Kidney epithelial cell (primary cell): ENCODE results near the gene ABITRAM. TPM values are rescaled to one million over a fixed set of nuclear protein-coding genes. Genes with fewer than 3 reads are reported as not detected.
"Not testable (repeated sequence)": the region's sequence is repeated elsewhere in the genome, so short reads cannot be mapped to it uniquely, and the experiment has no call there.

Experiments used
- DNase-seq: peaks from one replicate; pipeline ENCODE4 v3.0.0-alpha.2; 2010; ENCODE audit warnings: low read depth
- H3K27me3 ChIP-seq: 2 replicates; pipeline ENCODE4 v1.6.0; 2011; ENCODE audit warnings: low read length; ENCODE audit not compliant: control insufficient read depth, insufficient read depth
- H3K36me3 ChIP-seq: 2 replicates; pipeline ENCODE4 v1.5.1; 2011; ENCODE audit warnings: low read length; ENCODE audit not compliant: control insufficient read depth, insufficient read depth
- H3K4me3 ChIP-seq: 2 replicates; pipeline ENCODE4 v1.5.1; 2011; ENCODE audit warnings: low read depth, mild to moderate bottlenecking, control low read depth, low read length
- total RNA-seq: library from RNA; depleted of rRNA; stranded (reverse); fragments of >200 nt; gene quantifications from 2 replicates; pipeline ENCODE4 v1.2.3, GENCODE V29; 2015
- TF ChIP-seq, protein P1 (sequence below): IDR thresholded peaks from 2 replicates; pipeline ENCODE4 v1.5.1; 2011; ENCODE audit warnings: mild to moderate bottlenecking, moderate library complexity, low read length, control low read depth, inconsistent platforms; ENCODE audit not compliant: insufficient read depth, poor library complexity, severe bottlenecking

The ABITRAM gene
- total RNA-seq, 1 donor from 2014 or later, result 10.6 TPM

DNA sequence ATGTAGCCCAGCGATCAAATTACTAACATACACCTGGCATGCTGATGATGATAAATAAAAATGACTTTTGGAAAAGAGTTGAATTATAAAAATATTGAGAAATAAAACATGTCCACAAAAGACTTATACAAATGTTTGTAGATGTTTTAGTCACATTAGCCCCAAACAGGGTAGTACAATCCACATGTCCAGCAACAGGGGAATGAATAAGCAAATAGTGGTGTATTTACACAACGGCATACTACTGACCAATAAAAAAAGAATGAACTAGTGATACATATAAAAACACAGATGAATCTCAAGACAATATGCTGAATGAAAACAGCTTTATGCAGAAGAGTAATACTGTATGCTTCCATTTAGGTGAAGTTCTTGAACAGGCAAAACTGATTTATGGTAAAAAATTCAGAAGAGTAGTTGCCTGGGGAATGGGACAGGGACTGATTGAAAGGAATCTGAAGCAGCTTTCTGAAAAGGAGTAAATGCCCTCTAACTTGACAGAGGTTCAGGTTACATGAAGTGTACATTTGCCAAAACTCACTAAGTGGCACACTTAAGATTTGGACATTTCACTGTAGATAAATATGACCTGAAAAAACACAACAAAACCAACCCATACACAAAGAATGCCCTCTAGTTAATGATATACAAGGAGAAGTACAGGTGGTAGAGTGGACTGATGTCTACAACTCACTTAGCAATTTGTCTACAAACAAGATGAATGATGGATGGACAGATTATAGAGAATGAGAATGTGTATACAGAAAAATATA is 36.7 kb upstream of the ABITRAM start:
- no peaks in the 10 kb centered on the region for H3K27me3 ChIP-seq
- no peak overlapping the region for H3K4me3 ChIP-seq
- TF ChIP-seq, protein P1, sequence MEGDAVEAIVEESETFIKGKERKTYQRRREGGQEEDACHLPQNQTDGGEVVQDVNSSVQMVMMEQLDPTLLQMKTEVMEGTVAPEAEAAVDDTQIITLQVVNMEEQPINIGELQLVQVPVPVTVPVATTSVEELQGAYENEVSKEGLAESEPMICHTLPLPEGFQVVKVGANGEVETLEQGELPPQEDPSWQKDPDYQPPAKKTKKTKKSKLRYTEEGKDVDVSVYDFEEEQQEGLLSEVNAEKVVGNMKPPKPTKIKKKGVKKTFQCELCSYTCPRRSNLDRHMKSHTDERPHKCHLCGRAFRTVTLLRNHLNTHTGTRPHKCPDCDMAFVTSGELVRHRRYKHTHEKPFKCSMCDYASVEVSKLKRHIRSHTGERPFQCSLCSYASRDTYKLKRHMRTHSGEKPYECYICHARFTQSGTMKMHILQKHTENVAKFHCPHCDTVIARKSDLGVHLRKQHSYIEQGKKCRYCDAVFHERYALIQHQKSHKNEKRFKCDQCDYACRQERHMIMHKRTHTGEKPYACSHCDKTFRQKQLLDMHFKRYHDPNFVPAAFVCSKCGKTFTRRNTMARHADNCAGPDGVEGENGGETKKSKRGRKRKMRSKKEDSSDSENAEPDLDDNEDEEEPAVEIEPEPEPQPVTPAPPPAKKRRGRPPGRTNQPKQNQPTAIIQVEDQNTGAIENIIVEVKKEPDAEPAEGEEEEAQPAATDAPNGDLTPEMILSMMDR, result no peak
- no peaks in the 10 kb centered on the region for H3K36me3 ChIP-seq
- DNase-seq, result no peak

DNA sequence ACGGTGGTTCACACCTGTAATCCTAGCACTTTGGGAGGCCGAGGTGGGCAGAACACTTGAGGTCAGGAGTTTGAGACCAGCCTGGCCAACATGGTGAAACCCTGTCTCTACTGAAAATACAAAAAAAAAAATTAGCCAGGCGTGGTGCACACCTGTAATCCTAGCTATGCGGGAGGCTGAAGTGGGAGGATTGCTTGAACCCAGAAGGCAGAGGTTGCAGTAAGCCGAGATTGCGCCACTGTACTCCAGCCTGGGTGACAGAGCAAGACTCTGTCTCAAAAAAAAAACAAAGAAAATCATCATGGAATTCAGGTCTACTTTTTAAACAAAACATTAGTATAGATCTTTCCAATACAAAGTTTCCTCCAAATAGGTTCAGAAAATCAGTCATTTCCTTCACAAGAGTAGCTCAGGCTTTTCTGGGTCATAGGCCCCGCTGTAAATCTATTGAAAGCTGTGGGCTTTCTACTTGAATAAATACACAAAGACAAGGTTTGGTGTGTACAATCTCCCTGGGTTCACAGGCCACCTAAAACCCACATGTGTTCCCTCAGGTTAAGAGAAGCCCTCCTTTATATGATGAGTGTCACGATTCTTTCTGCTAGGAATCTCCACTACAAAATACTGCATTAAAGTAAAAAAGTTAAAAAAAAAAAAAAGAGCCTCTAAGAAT is 35.0 kb upstream of the ABITRAM start:
- H3K27me3 ChIP-seq, H3K36me3 ChIP-seq, DNase-seq, H3K4me3 ChIP-seq: not testable (repeated sequence)

DNA sequence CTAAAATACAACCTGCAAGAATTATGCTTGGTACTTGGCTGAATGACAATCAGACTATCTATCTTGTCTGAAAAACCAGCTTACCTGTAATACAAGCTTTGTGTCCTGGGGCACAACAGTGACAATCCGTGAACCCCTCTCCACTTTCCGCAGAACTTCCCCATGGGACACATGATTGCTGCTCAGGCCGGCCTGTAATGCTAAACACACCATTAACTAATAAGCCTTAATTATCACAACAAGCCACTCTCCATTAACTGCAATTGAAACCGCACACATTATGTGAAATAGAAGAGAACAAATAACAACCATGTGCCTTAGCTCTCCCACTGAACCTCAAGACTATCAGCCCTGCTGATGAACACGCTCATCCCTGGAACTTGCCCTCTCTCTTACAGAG is 34.0 kb upstream of the ABITRAM start:
- Histone ChIP-seq H3K4me3 (no peak overlapping the region), H3K36me3 (no peaks in the 10 kb centered on the region), H3K27me3 (no peaks in the 10 kb centered on the region)
- no peak for DNase-seq
- TF ChIP-seq, protein P1, result no peak

DNA sequence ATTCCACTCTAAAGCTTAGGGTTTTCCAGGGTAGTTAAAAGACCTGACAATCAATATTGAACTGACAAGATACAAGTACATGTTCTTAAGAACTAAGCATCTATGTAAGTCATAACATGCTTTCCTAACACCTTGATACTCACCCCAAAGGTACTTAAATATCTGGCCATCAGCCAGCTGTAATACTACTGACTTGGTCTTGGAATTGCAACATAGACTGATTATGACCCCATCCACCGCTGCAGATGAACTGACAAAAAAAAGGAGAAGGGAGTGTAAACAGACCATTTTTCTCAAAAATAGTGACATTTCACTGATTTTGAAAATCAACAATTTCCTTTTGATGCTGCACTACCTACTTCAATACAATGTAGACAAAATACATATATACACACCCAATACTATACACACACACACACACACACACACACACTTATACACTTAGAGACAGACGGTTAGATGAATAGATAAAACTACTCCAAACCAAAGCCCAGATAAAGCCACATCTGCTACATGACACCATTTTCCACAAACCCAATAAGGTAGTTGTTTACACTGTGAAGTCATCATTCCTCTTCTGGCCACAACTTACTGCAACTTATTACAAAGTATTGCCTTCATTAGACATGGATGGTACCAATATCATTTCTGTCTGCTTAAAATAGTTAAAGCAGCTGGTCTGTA is 30.6 kb upstream of the ABITRAM start:
- Histone ChIP-seq H3K4me3 (no peak overlapping the region), H3K27me3 (no peaks in the 10 kb centered on the region), H3K36me3 (peaks cover 2% of the 10 kb centered on the region)
- TF ChIP-seq, protein P1, result no peak
- DNase-seq, result no peak

DNA sequence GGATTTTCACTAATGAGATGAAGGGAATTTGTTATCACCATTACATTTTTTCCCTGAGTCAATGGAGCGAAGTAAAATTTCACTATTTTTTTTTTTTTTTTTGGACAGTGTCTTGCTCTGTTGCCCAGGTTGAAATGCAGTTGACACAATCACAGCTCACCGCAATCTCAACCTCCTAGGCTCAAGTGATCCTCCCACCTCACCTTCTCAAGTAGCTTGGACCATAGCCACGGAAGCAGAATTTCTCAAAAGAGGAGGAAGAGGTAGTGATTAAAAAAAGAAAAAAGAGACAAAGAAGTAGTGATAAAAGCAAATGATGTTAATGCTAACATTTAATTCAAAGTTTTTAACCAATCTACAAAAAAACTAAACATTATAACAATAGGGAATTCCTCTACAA is 30.0 kb upstream of the ABITRAM start:
- peaks cover 2% of the 10 kb centered on the region for H3K36me3 ChIP-seq
- TF ChIP-seq, protein P1, result no peak
- H3K27me3 ChIP-seq, result no peaks in the 10 kb centered on the region
- DNase-seq, result no peak
- H3K4me3 ChIP-seq, result no peak overlapping the region

DNA sequence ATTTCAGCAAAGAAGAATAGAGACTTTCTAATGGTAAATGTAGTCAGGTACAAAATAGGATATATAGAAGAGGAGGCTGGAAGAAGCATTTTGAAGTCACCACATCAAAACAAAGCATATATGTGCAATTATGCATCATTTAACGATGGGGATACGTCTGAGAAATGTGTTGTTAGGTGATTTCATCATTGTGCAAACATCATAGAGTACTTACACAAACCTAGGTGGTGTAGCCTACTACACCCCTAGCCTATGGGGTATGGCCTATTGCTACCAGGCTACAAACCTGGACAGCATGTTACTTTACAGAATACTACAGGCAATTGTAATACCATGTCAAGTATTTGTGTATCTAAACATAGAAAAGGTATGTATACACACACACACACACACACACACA is 28.7 kb upstream of the ABITRAM start:
- no peak for DNase-seq
- Histone ChIP-seq H3K4me3 (no peak overlapping the region), H3K36me3 (peaks cover 2% of the 10 kb centered on the region), H3K27me3 (no peaks in the 10 kb centered on the region)
- TF ChIP-seq, protein P1, result no peak
